Body of pancreas (tissue), 4 donors: ENCODE measurements around the gene PRICKLE4.
A peak's percentile ranks its signal among the peaks of the same experiment; 100 is the strongest.

Experiments used
- POLR2A ChIP-seq, 3 donors: fragments of 450-650 bp; IDR thresholded peaks; one replicate each; pipeline ENCODE4 v1.6.1; 2016; ENCODE audit warnings: antibody characterized with exemption in 3 of 3, mild to moderate bottlenecking in 2 of 3
- TF ChIP-seq, protein P1 (sequence below), 7 experiments: fragments of 450-650 bp in 4 of 7; fragments of 200-600 bp in 3 of 7; sonication (generic) in 3 of 7; IDR thresholded peaks; one replicate each; pipeline ENCODE4 v1.5.1; 2016 to 2019; ENCODE audit warnings: antibody characterized with exemption in 7 of 7

DNA sequence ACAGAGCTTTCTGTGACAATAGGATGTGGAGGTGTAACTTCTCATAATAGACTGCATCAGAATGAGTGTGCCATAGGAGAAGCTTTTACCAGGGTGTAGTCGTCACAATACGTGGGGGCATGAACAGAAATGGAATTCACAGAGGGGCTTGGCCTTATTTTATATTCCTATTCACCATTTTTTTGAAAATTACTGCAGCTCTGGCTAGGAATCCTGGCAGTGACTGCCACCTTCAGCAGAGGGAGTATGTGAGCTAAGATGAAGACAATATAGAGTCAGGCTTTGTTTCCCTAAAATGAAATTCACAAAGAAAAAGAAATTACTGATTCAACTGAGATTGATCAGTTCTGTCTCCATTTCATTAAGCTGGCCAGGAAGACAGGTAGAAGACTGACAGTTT is 20.8 kb downstream of the PRICKLE4 start:
- TF ChIP-seq, protein P1, sequence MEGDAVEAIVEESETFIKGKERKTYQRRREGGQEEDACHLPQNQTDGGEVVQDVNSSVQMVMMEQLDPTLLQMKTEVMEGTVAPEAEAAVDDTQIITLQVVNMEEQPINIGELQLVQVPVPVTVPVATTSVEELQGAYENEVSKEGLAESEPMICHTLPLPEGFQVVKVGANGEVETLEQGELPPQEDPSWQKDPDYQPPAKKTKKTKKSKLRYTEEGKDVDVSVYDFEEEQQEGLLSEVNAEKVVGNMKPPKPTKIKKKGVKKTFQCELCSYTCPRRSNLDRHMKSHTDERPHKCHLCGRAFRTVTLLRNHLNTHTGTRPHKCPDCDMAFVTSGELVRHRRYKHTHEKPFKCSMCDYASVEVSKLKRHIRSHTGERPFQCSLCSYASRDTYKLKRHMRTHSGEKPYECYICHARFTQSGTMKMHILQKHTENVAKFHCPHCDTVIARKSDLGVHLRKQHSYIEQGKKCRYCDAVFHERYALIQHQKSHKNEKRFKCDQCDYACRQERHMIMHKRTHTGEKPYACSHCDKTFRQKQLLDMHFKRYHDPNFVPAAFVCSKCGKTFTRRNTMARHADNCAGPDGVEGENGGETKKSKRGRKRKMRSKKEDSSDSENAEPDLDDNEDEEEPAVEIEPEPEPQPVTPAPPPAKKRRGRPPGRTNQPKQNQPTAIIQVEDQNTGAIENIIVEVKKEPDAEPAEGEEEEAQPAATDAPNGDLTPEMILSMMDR (IDR thresholded peaks at IDR 0.05) = peak in 1 of 7 experiments; percentile 12
- TF ChIP-seq POLR2A (IDR thresholded peaks at IDR 0.05) = no peak
